Measurements from ENCODE around the gene CSF1.
"Not testable (repeated sequence)": the region's sequence is repeated elsewhere in the genome, so short reads cannot be mapped to it uniquely, and the experiment has no call there.

The CSF1 gene

GRCh38 chr1:109917768-109918606 is 7.3 kb downstream of the CSF1 start:
- in situ Hi-C loops (cut with HindIII; ENCODE audit: low sequenced_read_pairs), result no loop called here

GRCh38 chr1:109918671-109919070 is 8.0 kb downstream of the CSF1 start:
- in situ Hi-C loops (cut with HindIII; ENCODE audit: low sequenced_read_pairs), result no loop called here

- in situ Hi-C loops (cut with HindIII; ENCODE audit: low sequenced_read_pairs), result no loop called here
These were observed 8.7 kb downstream of the CSF1 start for GRCh38 chr1:109919303-109919702.

- in situ Hi-C loops (cut with HindIII; ENCODE audit: low sequenced_read_pairs), result not testable (repeated sequence)
These were observed 9.7 kb downstream of the CSF1 start for GRCh38 chr1:109920391-109920790.

- in situ Hi-C loops (cut with HindIII; ENCODE audit: low sequenced_read_pairs), result no loop called here
These were observed 11.7 kb downstream of the CSF1 start for GRCh38 chr1:109922326-109922725.

- in situ Hi-C loops (cut with HindIII; ENCODE audit: low sequenced_read_pairs), result no loop called here
These were observed 12.7 kb downstream of the CSF1 start for GRCh38 chr1:109923131-109923945.

GRCh38 chr1:109923946-109924275 is 13.3 kb downstream of the CSF1 start:
- in situ Hi-C loops (cut with HindIII; ENCODE audit: low sequenced_read_pairs), result no loop called here

- in situ Hi-C loops (cut with HindIII; ENCODE audit: low sequenced_read_pairs), result no loop called here
These were observed 13.7 kb downstream of the CSF1 start for GRCh38 chr1:109924316-109924715.

GRCh38 chr1:109925159-109925990 is 14.7 kb downstream of the CSF1 start:
- in situ Hi-C loops (cut with HindIII; ENCODE audit: low sequenced_read_pairs), result loop anchor here (5.0 kb wide), 1 partner anchor 52 kb away; no protein-coding TSS in a partner anchor

- in situ Hi-C loops (cut with HindIII; ENCODE audit: low sequenced_read_pairs), result loop anchor here (5.0 kb wide), 1 partner anchor 51 kb away; no protein-coding TSS in a partner anchor
These were observed 16.1 kb downstream of the CSF1 start for GRCh38 chr1:109926662-109927300.

- in situ Hi-C loops (cut with HindIII; ENCODE audit: low sequenced_read_pairs), result loop anchor here (5.0 kb wide), 1 partner anchor 50 kb away; no protein-coding TSS in a partner anchor
These were observed 16.7 kb downstream of the CSF1 start for GRCh38 chr1:109927356-109927755.

- in situ Hi-C loops (cut with HindIII; ENCODE audit: low sequenced_read_pairs), result loop anchor here (5.0 kb wide), 1 partner anchor 49 kb away; no protein-coding TSS in a partner anchor
These were observed 17.3 kb downstream of the CSF1 start for GRCh38 chr1:109927911-109928321.

- in situ Hi-C loops (cut with HindIII; ENCODE audit: low sequenced_read_pairs), result loop anchor here (5.0 kb wide), 1 partner anchor 49 kb away; no protein-coding TSS in a partner anchor
These were observed 18.0 kb downstream of the CSF1 start for GRCh38 chr1:109928591-109929111.

- in situ Hi-C loops (cut with HindIII; ENCODE audit: low sequenced_read_pairs), result loop anchor here (5.0 kb wide), 1 partner anchor 48 kb away; no protein-coding TSS in a partner anchor
These were observed 18.5 kb downstream of the CSF1 start for GRCh38 chr1:109929170-109929569.

- in situ Hi-C loops (cut with HindIII; ENCODE audit: low sequenced_read_pairs), result loop anchor here (5.0 kb wide), 1 partner anchor 48 kb away; no protein-coding TSS in a partner anchor
These were observed 19.1 kb downstream of the CSF1 start for GRCh38 chr1:109929588-109930251.

- in situ Hi-C loops (cut with HindIII; ENCODE audit: low sequenced_read_pairs), result no loop called here
These were observed 19.8 kb downstream of the CSF1 start for GRCh38 chr1:109930252-109930993.

- in situ Hi-C loops (cut with HindIII; ENCODE audit: low sequenced_read_pairs), result no loop called here
These were observed 20.6 kb downstream of the CSF1 start for GRCh38 chr1:109931189-109931731.

GRCh38 chr1:109931911-109932636 is 21.4 kb downstream of the CSF1 start:
- in situ Hi-C loops (cut with HindIII; ENCODE audit: low sequenced_read_pairs), result no loop called here

Data from endothelial cell of hepatic sinusoid (primary cell).